RPMI8226 (cell line): ENCODE data around the gene ZNF789.

Experiments
- DNase-seq: peaks from one replicate; pipeline ENCODE4 v3.0.0-alpha.2; 2015

The ZNF789 gene

DNA sequence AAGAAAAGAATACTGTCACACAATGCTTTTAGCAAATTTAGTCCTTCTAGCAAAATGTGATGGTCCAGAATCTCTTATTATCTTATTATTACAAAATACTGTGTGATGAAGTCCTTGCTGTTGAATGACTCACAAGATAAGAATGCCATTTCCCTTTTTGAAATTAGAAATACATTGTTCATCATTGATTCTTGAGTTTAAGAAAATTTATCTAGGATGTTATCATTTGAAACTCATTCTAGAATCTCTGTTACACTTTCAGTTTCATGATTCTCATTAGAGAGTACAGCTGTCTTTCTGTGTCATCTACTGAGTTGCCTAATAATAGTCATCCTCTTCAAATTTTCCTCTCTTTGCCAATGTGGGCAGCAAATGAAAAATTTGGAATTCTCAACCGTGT is 41.4 kb downstream of the ZNF789 start:
- DNase-seq: no peak

DNA sequence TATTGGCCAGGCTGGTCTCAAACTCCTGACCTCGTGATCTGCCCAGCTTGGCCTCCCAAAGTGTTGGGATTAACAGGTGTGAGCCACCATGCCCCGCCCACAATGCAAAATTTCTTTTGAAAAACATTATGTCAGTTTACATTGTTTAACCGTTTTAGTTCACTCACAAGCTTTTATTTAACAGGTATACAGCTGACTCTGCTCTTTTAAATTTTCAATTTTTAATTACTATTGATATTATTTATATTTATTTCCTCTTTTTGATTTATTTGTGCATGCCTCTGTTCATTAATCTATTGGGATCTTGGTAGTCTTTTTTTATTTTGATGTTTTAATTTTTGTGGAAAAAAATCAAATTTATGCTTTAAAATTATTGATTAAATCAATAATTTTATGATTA is 48.7 kb downstream of the ZNF789 start:
- no peak for DNase-seq

DNA sequence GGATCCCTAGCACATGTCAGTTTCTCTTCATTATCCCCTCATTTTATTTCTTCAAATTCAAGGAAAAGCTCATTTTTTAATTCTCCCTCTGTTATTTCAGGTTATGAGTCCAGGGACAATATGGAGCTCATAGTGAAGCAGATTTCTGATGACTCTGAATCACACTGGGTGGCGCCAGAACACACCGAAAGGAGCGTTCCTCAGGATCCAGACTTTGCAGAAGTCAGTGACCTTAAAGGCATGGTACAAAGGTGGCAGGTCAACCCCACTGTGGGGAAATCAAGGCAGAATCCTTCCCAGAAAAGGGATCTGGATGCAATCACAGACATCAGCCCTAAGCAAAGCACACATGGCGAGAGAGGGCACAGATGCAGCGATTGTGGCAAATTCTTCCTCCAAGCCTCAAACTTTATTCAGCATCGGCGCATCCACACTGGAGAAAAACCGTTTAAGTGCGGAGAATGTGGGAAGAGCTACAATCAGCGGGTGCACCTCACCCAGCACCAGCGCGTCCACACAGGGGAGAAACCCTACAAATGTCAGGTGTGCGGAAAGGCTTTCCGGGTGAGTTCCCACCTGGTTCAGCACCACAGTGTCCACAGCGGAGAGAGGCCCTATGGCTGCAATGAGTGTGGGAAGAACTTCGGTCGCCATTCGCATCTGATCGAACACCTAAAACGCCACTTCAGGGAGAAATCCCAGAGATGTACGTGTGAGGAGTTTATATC is 53.2 kb downstream of the ZNF789 start:
- DNase-seq: peak; percentile 44

DNA sequence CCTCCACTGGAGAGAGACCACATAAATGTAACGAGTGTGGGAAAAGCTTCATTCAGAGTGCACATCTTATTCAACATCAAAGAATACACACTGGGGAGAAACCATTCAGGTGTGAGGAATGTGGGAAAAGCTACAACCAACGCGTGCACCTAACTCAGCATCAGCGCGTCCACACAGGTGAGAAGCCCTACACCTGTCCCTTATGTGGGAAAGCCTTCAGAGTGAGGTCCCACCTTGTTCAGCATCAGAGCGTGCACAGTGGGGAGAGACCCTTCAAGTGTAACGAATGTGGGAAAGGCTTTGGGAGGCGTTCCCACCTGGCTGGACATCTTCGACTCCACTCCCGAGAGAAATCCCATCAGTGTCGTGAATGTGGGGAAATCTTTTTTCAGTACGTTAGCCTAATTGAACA is 58.7 kb downstream of the ZNF789 start:
- no peak for DNase-seq

DNA sequence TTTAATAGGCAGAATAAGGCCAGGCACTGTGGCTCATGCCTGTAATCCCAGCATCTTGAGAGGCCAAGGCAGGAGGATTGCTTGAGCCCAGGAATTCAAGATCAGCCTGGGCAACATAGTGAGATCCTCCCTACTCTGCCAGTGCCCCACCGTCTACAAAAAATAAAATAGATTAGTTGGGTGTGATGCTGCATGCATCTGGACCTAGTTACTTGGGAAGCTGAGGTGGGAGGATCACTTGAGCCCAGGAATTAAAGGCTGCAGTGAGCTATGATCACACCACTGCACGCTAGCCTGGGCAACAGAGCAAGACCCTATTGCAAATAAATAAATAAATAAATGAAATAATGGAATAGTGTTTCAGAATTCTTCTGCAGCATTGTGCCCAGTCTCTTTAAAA is 63.0 kb downstream of the ZNF789 start:
- DNase-seq: no peak
